ENCODE measurements around the gene METTL23. TPM values are rescaled to one million over a fixed set of nuclear protein-coding genes. Genes with fewer than 3 reads are reported as not detected.

Gene METTL23
- total and polyA plus RNA-seq, 2 of the 8 experiments (the other 6 are each of a cell fraction or from before 2014, with no cell fraction given) = 36.1 to 60.2 TPM

- no peaks in the 10 kb centered on the region for H3K9me3 ChIP-seq (ENCODE audit: insufficient read depth in 2 of 2, low read depth in 1 of 2, low read length in 1 of 2)
- no peak for DNase-seq (ENCODE audit: low read depth in 1 of 2, low spot score in 2 of 2)
- no peak overlapping the region for H2BK5ac ChIP-seq (ENCODE audit: low read depth, low read length)
- no peak overlapping the region for H3K4me2 ChIP-seq (ENCODE audit: insufficient read depth in 1 of 2, low read depth in 2 of 2, low read length in 2 of 2)
- H3K36me3 ChIP-seq (ENCODE audit: control insufficient read depth in 2 of 4, insufficient read depth in 4 of 4, low read length in 3 of 4) = peaks cover 0 to 30% (median 16%) of the 10 kb centered on the region in 4 experiments; a peak in 5 of 8 replicates
- no peak overlapping the region for H2BK20ac ChIP-seq (ENCODE audit: low read length)
- no peak overlapping the region for H3K27ac ChIP-seq (ENCODE audit: low read depth, low read length)
- H2AK5ac ChIP-seq (ENCODE audit: low read depth, low read length) = no peak overlapping the region
- H4K5ac ChIP-seq (ENCODE audit: insufficient read length, low read depth, low read length) = no peak overlapping the region
- H3K18ac ChIP-seq (ENCODE audit: extremely low read depth, low read length) = no peak overlapping the region
- no peak overlapping the region for H3K56ac ChIP-seq (replicated peaks; ENCODE audit: insufficient read length, low read depth, low read length)
- ChIA-PET POLR2A (ENCODE audit: partially characterized antibody) (interaction anchor here (0.9 to 1.5 kb wide), 3 partner anchors 13 to 21 kb away, joined by 5 to 7 read pairs (median 6); no protein-coding TSS in a partner anchor), CTCF (ENCODE audit: partially characterized antibody) (interaction anchor here (0.7 to 10.2 kb wide), 27 partner anchors 10 to 399 kb away, joined by 3 to 155 read pairs (median 4); partner anchors contain the start of gene AANAT)
- WGBS, 2 experiments (ENCODE audit: extremely low coverage in 1 of 2, insufficient coverage in 1 of 2, insufficient read length in 1 of 2, insufficient replicate concordance in 2 of 2, low coverage in 1 of 2, low lambda C conversion rate in 2 of 2, missing lambda C conversion rate in 1 of 2) = 88% methylated on average over 5 of the region's 5 CpGs; no CpG with 5 or more reads in 1 of the 2 experiments
- peaks cover 11% of the 10 kb centered on the region; the same call in 1 of the 2 replicates for H3K23me2 ChIP-seq (ENCODE audit: low read depth, low read length)
- H4K8ac ChIP-seq (ENCODE audit: extremely low read depth, insufficient read depth, low read length) = no peak overlapping the region
- H3K79me1 ChIP-seq (ENCODE audit: low read depth, low read length) = no peaks in the 10 kb centered on the region; the same call in 1 of the 2 replicates
- no peak overlapping the region for H3K9ac ChIP-seq (replicated peaks in 1 of 4; ENCODE audit: extremely low read depth in 1 of 4, low read depth in 3 of 4, low read length in 3 of 4)
- H2BK120ac ChIP-seq (replicated peaks; ENCODE audit: low read depth, low read length) = no peak overlapping the region
- H3K14ac ChIP-seq (ENCODE audit: insufficient read length) = no peak overlapping the region
- no peak for FAIRE-seq
- H3K23ac ChIP-seq (ENCODE audit: insufficient read length) = no peak overlapping the region
- H3K27me3 ChIP-seq (replicated peaks in 1 of 4; ENCODE audit: control insufficient read depth in 3 of 4, extremely low read depth in 1 of 4, insufficient read depth in 3 of 4, low read length in 3 of 4) = peaks cover 0 to 9% (median 9%) of the 10 kb centered on the region in 4 experiments; a peak in 5 of 7 replicates
- H3K79me2 ChIP-seq (ENCODE audit: control insufficient read depth in 1 of 2, insufficient read depth in 2 of 2, low read length in 2 of 2) = no peaks in the 10 kb centered on the region
- H2BK12ac ChIP-seq (ENCODE audit: low read depth, low read length) = no peak overlapping the region
- peaks cover 4 to 12% (median 9%) of the 10 kb centered on the region in 4 experiments for H3K4me1 ChIP-seq (replicated peaks in 1 of 4; ENCODE audit: control insufficient read depth in 3 of 4, insufficient read depth in 4 of 4, low read length in 3 of 4)
- no peak overlapping the region for H2BK15ac ChIP-seq (ENCODE audit: low read length)
- no peak overlapping the region for H3K4ac ChIP-seq (replicated peaks; ENCODE audit: insufficient read length, low read depth, low read length)
- peaks cover 0 to 2% of the 10 kb centered on the region in 2 experiments for H4K20me1 ChIP-seq (replicated peaks in 1 of 2; ENCODE audit: control insufficient read depth in 1 of 2, insufficient read depth in 2 of 2, low read length in 2 of 2)
- no peak overlapping the region for H4K91ac ChIP-seq (replicated peaks; ENCODE audit: insufficient read length, low read length)
- no peak overlapping the region for H2AFZ ChIP-seq (ENCODE audit: low read length)
- H3K4me3 ChIP-seq (ENCODE audit: extremely low read depth in 1 of 4, insufficient read depth in 2 of 4, low read depth in 3 of 4, low read length in 4 of 4) = no peak overlapping the region
- TF ChIP-seq EP300 (IDR thresholded peaks at IDR 0.05; ENCODE audit: borderline replicate concordance in 1 of 2, low read depth in 2 of 2, low read length in 2 of 2) = no peak
- TF ChIP-seq JUND (IDR thresholded peaks at IDR 0.05; ENCODE audit: low read length) = no peak
- no peak for TF ChIP-seq CEBPB (IDR thresholded peaks at IDR 0.05; ENCODE audit: low read depth, low read length)
- TF ChIP-seq CHD1 (IDR thresholded peaks at IDR 0.05; ENCODE audit: low read depth, low read length) = no peak
- TF ChIP-seq KDM4A (IDR thresholded peaks at IDR 0.05; ENCODE audit: low read depth, low read length, severe bottlenecking) = no peak
- no peak for TF ChIP-seq PHF8 (conservative IDR thresholded peaks at IDR 0.05; ENCODE audit: low read depth, low read length)
- TF ChIP-seq HDAC2 (IDR thresholded peaks at IDR 0.05; ENCODE audit: borderline replicate concordance in 1 of 2, low read depth in 2 of 2, low read length in 2 of 2) = no peak
- TF ChIP-seq CREB1 (IDR thresholded peaks at IDR 0.05) = no peak
- TF ChIP-seq SUZ12 (IDR thresholded peaks at IDR 0.05; ENCODE audit: low read length) = no peak
- no peak for TF ChIP-seq ATF3 (IDR thresholded peaks at IDR 0.05; ENCODE audit: insufficient read depth, low read depth, low read length)
- no peak for TF ChIP-seq RAD21 (IDR thresholded peaks at IDR 0.05 in 1 of 2, conservative IDR thresholded peaks at IDR 0.05 in 1 of 2; ENCODE audit: low read depth in 2 of 2, low read length in 2 of 2)
- TF ChIP-seq EZH2 (IDR thresholded peaks at IDR 0.05; ENCODE audit: low read depth, low read length, severe bottlenecking) = no peak
These were observed 12.3 kb upstream of the METTL23 start for GRCh38 chr17:76714336-76714735.
